H9 (cell line): ENCODE data around the gene IGFL1. TPM values are rescaled to one million over a fixed set of nuclear protein-coding genes. Genes with fewer than 3 reads are reported as not detected.

ENCODE experiments used
- DNase-seq: peaks from one replicate; pipeline ENCODE4 v3.0.0-alpha.2; 2017
- H2AFZ ChIP-seq: one replicate; pipeline ENCODE4 v1.6.1; 2013; ENCODE audit warnings: mild to moderate bottlenecking, low read length, control low read depth, moderate library complexity
- H2AK5ac ChIP-seq: 2 replicates; pipeline ENCODE4 v1.6.1; 2013; ENCODE audit warnings: low read length, control low read depth, mixed read lengths; ENCODE audit not compliant: insufficient read length
- H2BK120ac ChIP-seq: one replicate; pipeline ENCODE4 v1.6.1; 2013; ENCODE audit warnings: low read depth, mild to moderate bottlenecking, low read length, control low read depth, inconsistent platforms; ENCODE audit not compliant: poor library complexity, severe bottlenecking
- H2BK12ac ChIP-seq: 2 replicates; pipeline ENCODE4 v1.6.1; 2013; ENCODE audit warnings: low read length, control low read depth, mixed read lengths, low read depth; ENCODE audit not compliant: insufficient read length
- H2BK15ac ChIP-seq: 2 replicates; pipeline ENCODE4 v1.6.1; 2013; ENCODE audit warnings: low read depth, low read length, control low read depth
- H2BK20ac ChIP-seq: one replicate; pipeline ENCODE4 v1.6.1; 2013; ENCODE audit warnings: low read depth, mild to moderate bottlenecking, low read length, control low read depth, inconsistent platforms; ENCODE audit not compliant: poor library complexity, severe bottlenecking
- H2BK5ac ChIP-seq: 2 replicates; pipeline ENCODE4 v1.6.1; 2013; ENCODE audit warnings: low read length, control low read depth, mixed read lengths; ENCODE audit not compliant: insufficient read length
- H3K14ac ChIP-seq: 2 replicates; pipeline ENCODE4 v1.6.1; 2013; ENCODE audit warnings: low read length, control low read depth; ENCODE audit not compliant: insufficient read depth
- H3K18ac ChIP-seq: 2 replicates; pipeline ENCODE4 v1.6.1; 2013; ENCODE audit warnings: low read depth, mild to moderate bottlenecking, mixed read lengths, low read length, control low read depth; ENCODE audit not compliant: insufficient read length
- H3K23ac ChIP-seq: 2 replicates; pipeline ENCODE4 v1.6.1; 2013; ENCODE audit warnings: low read length, control low read depth, mixed read lengths, low read depth; ENCODE audit not compliant: insufficient read length
- H3K23me2 ChIP-seq: 2 replicates; pipeline ENCODE4 v1.6.1; 2013; ENCODE audit warnings: low read depth, mild to moderate bottlenecking, mixed read lengths, low read length, control low read depth; ENCODE audit not compliant: insufficient read length, poor library complexity, severe bottlenecking
- H3K27ac ChIP-seq: 2 replicates; pipeline ENCODE4 v1.5.1; 2013; ENCODE audit warnings: low read length, control low read depth, mixed read lengths, low read depth; ENCODE audit not compliant: insufficient read length
- H3K27me3 ChIP-seq: 2 replicates; pipeline ENCODE4 v1.6.1; 2013; ENCODE audit warnings: low read length, control low read depth, inconsistent platforms; ENCODE audit not compliant: insufficient read depth
- H3K4ac ChIP-seq: 2 replicates; pipeline ENCODE4 v1.6.1; 2013; ENCODE audit warnings: low read depth, mild to moderate bottlenecking, control low read depth, inconsistent platforms, low read length, moderate library complexity
- H3K4me1 ChIP-seq: 2 replicates; pipeline ENCODE4 v1.6.1; 2013; ENCODE audit warnings: low read length, control low read depth, inconsistent platforms; ENCODE audit not compliant: insufficient read depth
- H3K4me2 ChIP-seq: 2 replicates; pipeline ENCODE4 v1.6.1; 2013; ENCODE audit warnings: low read length, control low read depth, mixed read lengths; ENCODE audit not compliant: insufficient read length, insufficient read depth
- H3K56ac ChIP-seq: 2 replicates; pipeline ENCODE4 v1.6.1; 2013; ENCODE audit warnings: low read depth, mild to moderate bottlenecking, mixed read lengths, low read length, control low read depth; ENCODE audit not compliant: insufficient read length
- H3K79me1 ChIP-seq: 2 replicates; pipeline ENCODE4 v1.6.1; 2013; ENCODE audit warnings: low read depth, mild to moderate bottlenecking, moderate library complexity, low read length, control low read depth, inconsistent platforms; ENCODE audit not compliant: insufficient read depth, poor library complexity, severe bottlenecking
- H3K79me2 ChIP-seq: 2 replicates; pipeline ENCODE4 v1.6.1; 2013; ENCODE audit warnings: low read length, control low read depth, inconsistent platforms; ENCODE audit not compliant: insufficient read depth
- H3K9ac ChIP-seq: 2 replicates; pipeline ENCODE4 v1.6.1; 2013; ENCODE audit warnings: low read length, control low read depth, mixed read lengths; ENCODE audit not compliant: insufficient read length; ENCODE audit errors: extremely low read depth
- H3K9me3 ChIP-seq: one replicate; pipeline ENCODE4 v1.6.1; 2013; ENCODE audit warnings: low read depth, low read length, inconsistent platforms; ENCODE audit not compliant: control insufficient read depth
- H3T11ph ChIP-seq: one replicate; pipeline ENCODE4 v1.6.1; 2013; ENCODE audit warnings: mild to moderate bottlenecking, low read length, control low read depth, inconsistent platforms
- H4K20me1 ChIP-seq: one replicate; pipeline ENCODE4 v1.6.1; 2013; ENCODE audit not compliant: control insufficient read depth, insufficient read length, insufficient read depth
- H4K5ac ChIP-seq: 2 replicates; pipeline ENCODE4 v1.6.1; 2013; ENCODE audit warnings: low read depth, mild to moderate bottlenecking, mixed read lengths, low read length, control low read depth; ENCODE audit not compliant: insufficient read length
- H4K8ac ChIP-seq: replicated peaks from 2 replicates; pipeline ENCODE4 v1.6.1; 2013; ENCODE audit warnings: low read length, control low read depth, mixed read lengths, low read depth; ENCODE audit not compliant: insufficient read length
- H4K91ac ChIP-seq: 2 replicates; pipeline ENCODE4 v1.6.1; 2013; ENCODE audit warnings: low read depth, mild to moderate bottlenecking, moderate library complexity, mixed read lengths, low read length, control low read depth; ENCODE audit not compliant: insufficient read length
- H3K27ac Mint-ChIP-seq, 3 experiments: 2 replicates in 2 of 3; 3 replicates in 1 of 3; pipeline ENCODE4 v1.8.0; 2020 to 2021; ENCODE audit warnings: mixed read lengths in 3 of 3, mild to moderate bottlenecking in 1 of 3, moderate library complexity in 1 of 3
- H3K27me3 Mint-ChIP-seq: 2 replicates; pipeline ENCODE4 v1.8.0; 2021; ENCODE audit warnings: low read depth, mild to moderate bottlenecking, moderate library complexity, mixed read lengths
- H3K36me3 Mint-ChIP-seq, 3 experiments: 2 replicates in 2 of 3; 3 replicates in 1 of 3; pipeline ENCODE4 v1.8.0; 2020 to 2021; ENCODE audit warnings: low read depth in 3 of 3, mixed read lengths in 3 of 3; ENCODE audit not compliant: insufficient read depth in 1 of 3
- H3K4me1 Mint-ChIP-seq, 2 experiments: 2 replicates each; pipeline ENCODE4 v1.8.0; 2020; ENCODE audit warnings: mixed read lengths in 2 of 2
- H3K4me3 Mint-ChIP-seq, 2 experiments: 2 replicates in 1 of 2; 3 replicates in 1 of 2; pipeline ENCODE4 v1.8.0; 2020 to 2021; ENCODE audit warnings: mild to moderate bottlenecking in 2 of 2, mixed read lengths in 2 of 2, moderate library complexity in 1 of 2
- H3K9me3 Mint-ChIP-seq, 2 experiments: 2 replicates in 1 of 2; 3 replicates in 1 of 2; pipeline ENCODE4 v1.8.0; 2020; ENCODE audit warnings: mild to moderate bottlenecking in 2 of 2, mixed read lengths in 2 of 2, moderate library complexity in 1 of 2
- CTCF ChIP-seq: fragments of 200-600 bp; sonication (generic); conservative IDR thresholded peaks from 3 replicates; pipeline ENCODE4 v1.8.0; 2021; ENCODE audit warnings: antibody characterized with exemption, mild to moderate bottlenecking
- WGBS: extraction: QIAGEN DNeasy Blood & Tissue Kit; methylation state at CpG from one replicate; pipeline ENCODE4 v1.1.7; 2013; ENCODE audit warnings: missing lambda C conversion rate, low lambda C conversion rate, mixed read lengths; ENCODE audit not compliant: insufficient read length; ENCODE audit errors: extremely low coverage; 5-methylcytosine and 5-hydroxymethylcytosine counted together
- total RNA-seq: library from RNA; stranded (reverse); gene quantifications from 2 replicates; pipeline ENCODE4 v1.2.1, GENCODE V29; 2021

Gene IGFL1
- total RNA-seq, 1 experiment from 2014 or later = not detected

GRCh38 chr19:46279177-46279576 lies 49.6 kb downstream of the IGFL1 start:
- Histone ChIP-seq H3K9ac (no peak overlapping the region), H2BK5ac (no peak overlapping the region), H3K27me3 (no peaks in the 10 kb centered on the region), H3K9me3 (no peaks in the 10 kb centered on the region), H2BK12ac (no peak overlapping the region), H4K20me1 (no peaks in the 10 kb centered on the region), H3K79me2 (no peaks in the 10 kb centered on the region), H4K5ac (no peak overlapping the region), H2BK20ac (no peak overlapping the region), H3K56ac (no peak overlapping the region), H3K23me2 (no peaks in the 10 kb centered on the region), H3T11ph (no peak overlapping the region), H2BK120ac (no peak overlapping the region), H3K18ac (no peak overlapping the region), H4K91ac (no peak overlapping the region), H2AFZ (no peak overlapping the region), H3K4me1 (no peaks in the 10 kb centered on the region), H2AK5ac (no peak overlapping the region), H4K8ac (no peak overlapping the region), H2BK15ac (no peak overlapping the region), H3K4ac (no peak overlapping the region), H3K23ac (no peak overlapping the region), H3K4me2 (no peak overlapping the region), H3K14ac (no peak overlapping the region; the same call in 1 of the 2 replicates), H3K27ac (no peak overlapping the region), H3K79me1 (no peaks in the 10 kb centered on the region)
- no peak overlapping the region; a peak in 1 of 5 replicates for H3K4me3 Mint-ChIP-seq
- DNase-seq = no peak
- peaks cover 2% of the 10 kb centered on the region for H3K27me3 Mint-ChIP-seq
- H3K27ac Mint-ChIP-seq = peak overlapping the region in 1 of 3 experiments; percentile 21; a peak in 2 of 7 replicates
- peaks cover 5 to 7% (median 6%) of the 10 kb centered on the region in 3 experiments; a peak in 4 of 7 replicates for H3K36me3 Mint-ChIP-seq
- H3K4me1 Mint-ChIP-seq = peaks cover 23% of the 10 kb centered on the region in 2 experiments
- no peak for TF ChIP-seq CTCF
- H3K9me3 Mint-ChIP-seq = peaks cover 10 to 11% of the 10 kb centered on the region in 2 experiments; a peak in 3 of 5 replicates
- WGBS = no CpG with 5 or more reads among the region's 7 CpGs

Other genes with a start within 250 kb of the IGFL1 start
- 15.9 and 16.9 TPM in 2 replicates for gene CCDC61, start 234.3 kb upstream of the IGFL1 start, total RNA-seq
- not detected in 2 replicates for gene PGLYRP1, start 206.7 kb upstream of the IGFL1 start, total RNA-seq
- 0.33 TPM in 1 of 2 replicates, not detected in the other for gene IGFL4, start 188.7 kb upstream of the IGFL1 start, total RNA-seq
- gene IGFL3, start 105.1 kb upstream of the IGFL1 start, total RNA-seq = not detected in 2 replicates
- not detected in 2 replicates for gene IGFL2, start 81.5 kb upstream of the IGFL1 start, total RNA-seq
- 31.5 and 31.9 TPM in 2 replicates for gene HIF3A, start 67.3 kb downstream of the IGFL1 start, total RNA-seq
- 108 and 111 TPM in 2 replicates for gene PPP5C, start 117.3 kb downstream of the IGFL1 start, total RNA-seq
- 27.5 and 28.7 TPM in 2 replicates for gene CCDC8, start 183.8 kb downstream of the IGFL1 start, total RNA-seq
- gene PNMA8C, start 199.2 kb downstream of the IGFL1 start, total RNA-seq = 1.7 and 1.8 TPM in 2 replicates
- gene PNMA8A, start 241.8 kb downstream of the IGFL1 start, total RNA-seq = 22.6 and 23.2 TPM in 2 replicates